Measurements from ENCODE around the gene CDK14.

- no peak for TF ChIP-seq CTCF (IDR thresholded peaks at IDR 0.05; ENCODE audit: low read length)
- no peak for TF ChIP-seq EZH2 (optimal IDR thresholded peaks at IDR 0.05; ENCODE audit: low read depth, low read length)
Observed at GRCh38 chr7:90797596-90797995, 201.5 kb downstream of the CDK14 start.
